Mesothelial cell of epicardium (in vitro differentiated cells): ENCODE data around the gene TCERG1L. TPM values are rescaled to one million over a fixed set of nuclear protein-coding genes. Genes with fewer than 3 reads are reported as not detected.
"Not testable (repeated sequence)": the region's sequence is repeated elsewhere in the genome, so short reads cannot be mapped to it uniquely, and the experiment has no call there.

Source experiments
- DNase-seq, 2 experiments: peaks; one replicate each; pipeline ENCODE4 v3.0.0; 2021; ENCODE audit warnings: low spot score in 2 of 2; ENCODE audit not compliant: unreplicated experiment in 2 of 2
- H3K27ac Mint-ChIP-seq: 2 replicates; pipeline ENCODE4 v1.8.0; 2021; ENCODE audit warnings: mixed read lengths
- H3K27me3 Mint-ChIP-seq: 2 replicates; pipeline ENCODE4 v1.8.0; 2021; ENCODE audit warnings: low read depth, mixed read lengths
- H3K36me3 Mint-ChIP-seq: 2 replicates; pipeline ENCODE4 v1.8.0; 2021; ENCODE audit warnings: mixed read lengths
- H3K4me1 Mint-ChIP-seq: 2 replicates; pipeline ENCODE4 v1.8.0; 2021; ENCODE audit warnings: mixed read lengths
- H3K4me3 Mint-ChIP-seq: 2 replicates; pipeline ENCODE4 v1.8.0; 2021; ENCODE audit warnings: mild to moderate bottlenecking, moderate library complexity, mixed read lengths
- H3K9me3 Mint-ChIP-seq: 2 replicates; pipeline ENCODE4 v1.8.0; 2021; ENCODE audit warnings: mixed read lengths
- total RNA-seq: library from RNA; stranded (reverse); gene quantifications from 3 replicates; pipeline ENCODE4 v1.2.1, GENCODE V29; 2021
- TF ChIP-seq, protein P1 (sequence below): fragments of 200-600 bp; sonication (generic); IDR thresholded peaks from one replicate; pipeline ENCODE4 v1.5.0; 2021; ENCODE audit warnings: antibody characterized with exemption; ENCODE audit not compliant: unreplicated experiment

The TCERG1L gene
- total RNA-seq, 1 donor from 2014 or later: 0.63 TPM

DNA sequence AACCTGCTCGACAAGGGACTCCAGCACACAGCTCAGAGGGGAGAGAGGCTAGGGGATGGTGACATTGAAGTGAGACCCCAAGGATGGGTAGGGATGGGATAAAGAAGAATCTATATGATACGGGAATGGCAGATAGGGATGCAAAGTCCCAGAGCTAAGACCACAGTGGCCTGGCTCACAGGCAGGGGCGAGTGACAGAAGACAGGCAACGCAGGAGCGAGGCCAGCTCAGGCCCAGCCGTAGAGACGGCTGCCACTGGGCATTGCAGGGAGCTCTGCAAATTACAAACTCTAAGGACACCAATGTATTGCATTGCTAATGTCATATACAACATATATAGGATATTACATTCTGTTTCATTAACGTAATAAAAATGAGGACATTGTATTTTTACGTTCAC lies 131.4 kb downstream of the TCERG1L start:
- TF ChIP-seq, protein P1, sequence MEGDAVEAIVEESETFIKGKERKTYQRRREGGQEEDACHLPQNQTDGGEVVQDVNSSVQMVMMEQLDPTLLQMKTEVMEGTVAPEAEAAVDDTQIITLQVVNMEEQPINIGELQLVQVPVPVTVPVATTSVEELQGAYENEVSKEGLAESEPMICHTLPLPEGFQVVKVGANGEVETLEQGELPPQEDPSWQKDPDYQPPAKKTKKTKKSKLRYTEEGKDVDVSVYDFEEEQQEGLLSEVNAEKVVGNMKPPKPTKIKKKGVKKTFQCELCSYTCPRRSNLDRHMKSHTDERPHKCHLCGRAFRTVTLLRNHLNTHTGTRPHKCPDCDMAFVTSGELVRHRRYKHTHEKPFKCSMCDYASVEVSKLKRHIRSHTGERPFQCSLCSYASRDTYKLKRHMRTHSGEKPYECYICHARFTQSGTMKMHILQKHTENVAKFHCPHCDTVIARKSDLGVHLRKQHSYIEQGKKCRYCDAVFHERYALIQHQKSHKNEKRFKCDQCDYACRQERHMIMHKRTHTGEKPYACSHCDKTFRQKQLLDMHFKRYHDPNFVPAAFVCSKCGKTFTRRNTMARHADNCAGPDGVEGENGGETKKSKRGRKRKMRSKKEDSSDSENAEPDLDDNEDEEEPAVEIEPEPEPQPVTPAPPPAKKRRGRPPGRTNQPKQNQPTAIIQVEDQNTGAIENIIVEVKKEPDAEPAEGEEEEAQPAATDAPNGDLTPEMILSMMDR: no peak
- Mint-ChIP-seq H3K4me1 (peaks cover 19% of the 10 kb centered on the region), H3K4me3 (no peak overlapping the region), H3K27me3 (no peaks in the 10 kb centered on the region), H3K36me3 (no peaks in the 10 kb centered on the region), H3K27ac (no peak overlapping the region), H3K9me3 (no peaks in the 10 kb centered on the region)
- DNase-seq: peak in 1 of 2 experiments; percentile 17

DNA sequence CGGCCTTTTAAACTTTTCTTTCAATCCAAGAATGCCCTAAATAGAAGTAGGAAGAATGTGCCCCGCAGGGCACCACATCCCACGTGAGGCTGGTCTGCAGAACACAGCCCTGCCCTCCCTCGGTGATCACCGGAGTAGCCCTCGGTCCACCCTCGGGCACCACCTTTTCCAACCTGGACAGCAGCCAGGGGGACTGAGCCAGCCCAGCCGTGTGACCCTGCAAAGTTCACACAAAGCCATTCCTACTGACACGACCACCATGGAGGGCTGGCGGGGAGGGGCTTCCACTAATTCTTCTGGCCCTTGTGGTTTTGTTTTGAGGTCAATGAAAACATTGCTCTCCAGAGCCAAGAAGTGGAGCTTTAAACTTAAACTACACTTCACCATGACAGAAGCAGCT lies 132.2 kb downstream of the TCERG1L start:
- H3K4me3 Mint-ChIP-seq: no peak overlapping the region
- H3K27me3 Mint-ChIP-seq: no peaks in the 10 kb centered on the region
- no peaks in the 10 kb centered on the region for H3K9me3 Mint-ChIP-seq
- peaks cover 22% of the 10 kb centered on the region for H3K4me1 Mint-ChIP-seq
- H3K27ac Mint-ChIP-seq: no peak overlapping the region
- no peaks in the 10 kb centered on the region for H3K36me3 Mint-ChIP-seq
- TF ChIP-seq, protein P1: no peak
- DNase-seq: peak in 1 of 2 experiments; percentile 31

DNA sequence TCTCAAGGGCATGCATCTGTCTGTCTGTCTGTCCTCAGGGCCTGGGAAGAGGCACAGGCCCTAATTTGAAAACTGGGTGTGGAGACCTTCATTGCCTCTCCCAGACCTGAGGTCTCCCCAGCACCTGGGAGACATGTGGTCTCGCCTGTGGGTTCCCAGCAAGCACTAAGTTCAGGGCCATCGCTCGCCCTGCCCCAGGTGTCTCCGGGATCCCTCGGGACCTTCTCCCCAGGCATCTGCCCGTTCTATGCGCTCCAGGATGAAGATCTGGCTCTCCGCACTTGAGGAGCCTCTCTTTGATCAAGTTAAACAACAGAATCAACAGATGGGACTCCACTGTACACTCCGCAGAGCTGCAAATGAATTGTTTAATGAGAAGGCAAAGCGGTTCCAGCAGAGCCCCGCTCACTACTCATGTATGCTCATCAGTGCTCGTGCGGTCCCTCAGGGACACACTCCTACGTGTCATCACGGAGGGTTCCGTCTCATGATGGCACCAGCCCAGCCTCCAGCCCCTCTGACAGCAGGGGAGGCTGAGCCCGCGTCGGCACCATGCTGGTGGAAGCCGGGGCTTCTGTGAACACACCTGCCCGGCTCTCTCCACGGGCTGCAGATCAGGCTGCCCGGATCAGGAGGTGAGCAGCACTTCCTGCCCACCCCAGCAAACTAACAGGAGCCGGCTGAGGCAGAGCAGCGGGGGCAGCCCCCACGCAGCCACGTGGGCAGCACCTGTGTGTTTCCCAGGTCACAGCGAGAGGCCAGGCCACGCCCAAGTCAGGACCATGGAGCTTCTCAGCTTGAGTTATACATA lies 132.8 kb downstream of the TCERG1L start:
- no peak overlapping the region for H3K4me3 Mint-ChIP-seq
- H3K36me3 Mint-ChIP-seq: no peaks in the 10 kb centered on the region
- H3K9me3 Mint-ChIP-seq: no peaks in the 10 kb centered on the region
- H3K4me1 Mint-ChIP-seq: peaks cover 21% of the 10 kb centered on the region
- TF ChIP-seq, protein P1: no peak
- H3K27me3 Mint-ChIP-seq: no peaks in the 10 kb centered on the region
- peak in 1 of 2 experiments; percentile 29 for DNase-seq
- no peak overlapping the region for H3K27ac Mint-ChIP-seq

DNA sequence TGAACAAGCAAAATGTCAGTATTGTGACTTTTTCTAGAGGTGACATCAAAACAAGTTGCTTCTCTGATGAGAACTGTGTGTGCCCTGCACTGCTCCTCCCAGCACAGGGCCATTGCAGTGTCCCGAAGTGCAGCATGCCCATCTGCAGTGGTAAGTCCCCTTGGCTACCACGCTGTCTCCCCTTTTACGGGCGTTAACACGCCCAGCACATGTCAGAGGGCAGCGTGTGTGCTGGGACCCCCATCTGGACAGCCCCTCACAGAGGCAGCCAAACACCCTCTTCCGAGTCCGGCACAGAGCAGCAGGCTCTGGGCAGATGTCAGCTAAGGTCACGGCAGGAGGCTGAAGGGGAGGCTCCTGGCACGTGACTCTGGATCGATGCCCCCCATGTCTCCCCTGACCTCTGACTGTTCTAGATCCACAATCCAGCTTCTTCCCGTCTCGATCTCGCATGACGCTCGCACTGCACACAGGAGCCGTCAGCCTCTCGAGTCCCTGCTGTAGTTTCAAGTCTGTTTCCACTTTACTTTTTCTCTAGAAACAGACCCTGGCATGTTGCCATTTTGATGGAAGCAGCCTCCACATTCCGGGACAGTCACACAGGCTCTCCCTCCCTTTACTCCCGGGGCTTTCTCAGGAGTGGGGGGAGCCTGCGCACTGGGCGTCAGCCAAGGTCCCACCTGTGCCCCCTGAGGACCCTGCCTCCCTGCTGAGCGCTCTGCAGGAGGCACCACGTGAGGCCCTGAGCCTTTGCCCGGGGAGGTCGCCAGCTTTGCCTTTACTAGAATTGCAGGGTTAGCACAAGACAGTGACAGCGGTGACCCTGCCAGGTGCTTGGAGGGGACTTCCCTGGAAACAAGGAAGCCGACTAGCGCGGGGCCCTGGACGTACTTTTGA lies 133.8 kb downstream of the TCERG1L start:
- DNase-seq: peak in 1 of 2 experiments; percentile 48
- H3K27me3 Mint-ChIP-seq: no peaks in the 10 kb centered on the region
- TF ChIP-seq, protein P1: no peak
- no peaks in the 10 kb centered on the region for H3K9me3 Mint-ChIP-seq
- no peaks in the 10 kb centered on the region for H3K36me3 Mint-ChIP-seq
- peak overlapping the region; percentile 91 for H3K27ac Mint-ChIP-seq
- no peak overlapping the region for H3K4me3 Mint-ChIP-seq
- H3K4me1 Mint-ChIP-seq: peaks cover 15% of the 10 kb centered on the region

DNA sequence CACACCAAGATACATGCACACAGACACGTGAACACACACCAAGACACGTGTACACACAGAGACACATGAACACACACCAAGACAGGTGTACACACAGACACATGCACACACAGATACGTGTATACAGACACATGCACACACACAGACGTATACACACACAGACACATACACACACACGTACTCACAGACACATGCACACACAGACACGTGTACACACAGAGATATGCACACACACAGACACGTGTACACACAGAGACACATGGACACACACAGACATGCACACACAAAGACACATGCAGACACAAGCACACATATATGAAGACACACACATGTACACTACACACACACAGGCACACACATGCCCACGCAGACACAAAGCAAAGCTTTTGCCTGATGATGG lies 134.6 kb downstream of the TCERG1L start:
- TF ChIP-seq, protein P1: no peak
- peak in 1 of 2 experiments; percentile 14 for DNase-seq
- peaks cover 13% of the 10 kb centered on the region for H3K4me1 Mint-ChIP-seq
- no peak overlapping the region for H3K4me3 Mint-ChIP-seq
- no peak overlapping the region for H3K27ac Mint-ChIP-seq
- H3K36me3 Mint-ChIP-seq: no peaks in the 10 kb centered on the region
- no peaks in the 10 kb centered on the region for H3K27me3 Mint-ChIP-seq
- H3K9me3 Mint-ChIP-seq: no peaks in the 10 kb centered on the region

DNA sequence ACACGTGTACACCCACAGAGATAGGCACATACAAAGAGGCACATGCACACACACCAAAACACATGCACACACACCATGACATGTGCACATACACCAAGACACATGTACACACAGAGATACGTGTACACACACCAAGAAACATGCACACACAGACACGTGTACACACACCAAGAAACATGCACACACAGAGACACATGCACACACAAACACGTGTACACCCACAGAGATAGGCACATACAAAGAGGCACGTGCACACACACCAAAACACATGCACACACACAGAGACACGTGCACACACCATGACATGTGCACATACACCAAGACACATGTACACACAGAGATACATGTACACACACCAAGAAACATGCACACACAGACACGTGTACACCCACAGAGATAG lies 135.2 kb downstream of the TCERG1L start:
- H3K9me3 Mint-ChIP-seq, DNase-seq, H3K4me3 Mint-ChIP-seq, H3K36me3 Mint-ChIP-seq, H3K27ac Mint-ChIP-seq, H3K27me3 Mint-ChIP-seq: not testable (repeated sequence)
- peaks cover 13% of the 10 kb centered on the region for H3K4me1 Mint-ChIP-seq
